Activated T-helper 1 cell treated with Interleukin-2 at 50 U/mL for 16 hours (primary cell): ENCODE measurements around the gene DMD.
"Not testable (repeated sequence)": the region's sequence is repeated elsewhere in the genome, so short reads cannot be mapped to it uniquely, and the experiment has no call there.

ENCODE experiments used
- DNase-seq: peaks from one replicate; pipeline ENCODE4 v3.0.0-alpha.2; 2020; ENCODE audit warnings: low read depth

Gene DMD

GRCh38 chrX:33156152-33156726 lies 55.1 kb downstream of the DMD start:
- no peak for DNase-seq

GRCh38 chrX:33149580-33149979 lies 61.8 kb downstream of the DMD start:
- DNase-seq: no peak

- no peak for DNase-seq
These were observed 62.3 kb downstream of the DMD start for GRCh38 chrX:33149085-33149484.

- no peak for DNase-seq
These were observed 69.0 kb downstream of the DMD start for GRCh38 chrX:33142331-33142730.

GRCh38 chrX:33138677-33139249 lies 72.6 kb downstream of the DMD start:
- DNase-seq: no peak

- DNase-seq: no peak
These were observed 77.2 kb downstream of the DMD start for GRCh38 chrX:33134164-33134563.

GRCh38 chrX:33133320-33133719 lies 78.0 kb downstream of the DMD start:
- no peak for DNase-seq

- DNase-seq: no peak
These were observed 78.8 kb downstream of the DMD start for GRCh38 chrX:33132569-33132968.

GRCh38 chrX:33129607-33130006 lies 81.7 kb downstream of the DMD start:
- no peak for DNase-seq

- no peak for DNase-seq
These were observed 83.1 kb downstream of the DMD start for GRCh38 chrX:33128048-33128805.

GRCh38 chrX:33126469-33126868 lies 84.9 kb downstream of the DMD start:
- DNase-seq: no peak

- no peak for DNase-seq
These were observed 101.5 kb downstream of the DMD start for GRCh38 chrX:33109858-33110257.

- DNase-seq: no peak
These were observed 104.6 kb downstream of the DMD start for GRCh38 chrX:33106737-33107136.

GRCh38 chrX:33095079-33095478 lies 116.3 kb downstream of the DMD start:
- DNase-seq: no peak

- DNase-seq: no peak
These were observed 123.9 kb downstream of the DMD start for GRCh38 chrX:33087411-33087810.

GRCh38 chrX:33086886-33087285 lies 124.5 kb downstream of the DMD start:
- no peak for DNase-seq

- DNase-seq: no peak
These were observed 129.0 kb downstream of the DMD start for GRCh38 chrX:33082371-33082770.

- no peak for DNase-seq
These were observed 133.1 kb downstream of the DMD start for GRCh38 chrX:33078273-33078672.

- DNase-seq: not testable (repeated sequence)
These were observed 137.7 kb downstream of the DMD start for GRCh38 chrX:33073660-33074059.

- no peak for DNase-seq
These were observed 145.9 kb downstream of the DMD start for GRCh38 chrX:33065415-33065814.

- DNase-seq: no peak
These were observed 149.3 kb downstream of the DMD start for GRCh38 chrX:33062041-33062440.

- DNase-seq: no peak
These were observed 158.3 kb downstream of the DMD start for GRCh38 chrX:33053001-33053400.

GRCh38 chrX:33045882-33046281 lies 165.5 kb downstream of the DMD start:
- DNase-seq: no peak

GRCh38 chrX:33045245-33045644 lies 166.1 kb downstream of the DMD start:
- DNase-seq: no peak
